PC-9 (cell line): Measurements from ENCODE around the gene AHCYL2.

ENCODE experiments used
- EZH2 ChIP-seq: fragments of 200-600 bp; sonication (generic); IDR thresholded peaks from 2 replicates; pipeline ENCODE4 v1.8.0; 2017; ENCODE audit warnings: antibody characterized with exemption, low read depth
- TF ChIP-seq, protein P1 (sequence below): fragments of 200-600 bp; sonication (generic); conservative IDR thresholded peaks from 2 replicates; pipeline ENCODE4 v1.6.1; 2017; ENCODE audit warnings: mixed run types, antibody characterized with exemption, mild to moderate bottlenecking, moderate library complexity

DNA sequence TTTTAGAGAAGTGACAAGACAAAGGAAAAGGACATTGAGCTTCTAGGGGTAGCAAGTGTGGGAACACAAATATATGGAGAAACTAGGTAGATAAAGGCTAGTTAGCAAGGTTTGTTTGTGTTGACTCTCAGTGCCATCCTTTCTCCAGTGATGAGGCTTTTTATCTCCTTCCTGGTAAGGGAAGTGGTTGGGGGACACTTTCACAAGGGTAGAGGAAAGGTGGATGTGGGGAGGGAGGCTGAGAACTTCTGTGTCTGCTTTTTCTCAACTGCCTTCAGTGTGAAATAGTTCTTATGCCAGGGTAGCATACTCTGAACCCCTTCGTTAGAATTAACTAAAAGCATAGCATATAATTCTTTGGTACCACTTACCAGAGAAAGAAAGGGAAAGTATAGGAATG is 116.4 kb downstream of the AHCYL2 start:
- TF ChIP-seq, protein P1, sequence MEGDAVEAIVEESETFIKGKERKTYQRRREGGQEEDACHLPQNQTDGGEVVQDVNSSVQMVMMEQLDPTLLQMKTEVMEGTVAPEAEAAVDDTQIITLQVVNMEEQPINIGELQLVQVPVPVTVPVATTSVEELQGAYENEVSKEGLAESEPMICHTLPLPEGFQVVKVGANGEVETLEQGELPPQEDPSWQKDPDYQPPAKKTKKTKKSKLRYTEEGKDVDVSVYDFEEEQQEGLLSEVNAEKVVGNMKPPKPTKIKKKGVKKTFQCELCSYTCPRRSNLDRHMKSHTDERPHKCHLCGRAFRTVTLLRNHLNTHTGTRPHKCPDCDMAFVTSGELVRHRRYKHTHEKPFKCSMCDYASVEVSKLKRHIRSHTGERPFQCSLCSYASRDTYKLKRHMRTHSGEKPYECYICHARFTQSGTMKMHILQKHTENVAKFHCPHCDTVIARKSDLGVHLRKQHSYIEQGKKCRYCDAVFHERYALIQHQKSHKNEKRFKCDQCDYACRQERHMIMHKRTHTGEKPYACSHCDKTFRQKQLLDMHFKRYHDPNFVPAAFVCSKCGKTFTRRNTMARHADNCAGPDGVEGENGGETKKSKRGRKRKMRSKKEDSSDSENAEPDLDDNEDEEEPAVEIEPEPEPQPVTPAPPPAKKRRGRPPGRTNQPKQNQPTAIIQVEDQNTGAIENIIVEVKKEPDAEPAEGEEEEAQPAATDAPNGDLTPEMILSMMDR: no peak
- no peak for TF ChIP-seq EZH2
